ENCODE measurements around the gene ELFN2. TPM values are rescaled to one million over a fixed set of nuclear protein-coding genes. Genes with fewer than 3 reads are reported as not detected.

ELFN2 gene
- total RNA-seq, 1 donor from 2014 or later = 4.2 TPM

DNA sequence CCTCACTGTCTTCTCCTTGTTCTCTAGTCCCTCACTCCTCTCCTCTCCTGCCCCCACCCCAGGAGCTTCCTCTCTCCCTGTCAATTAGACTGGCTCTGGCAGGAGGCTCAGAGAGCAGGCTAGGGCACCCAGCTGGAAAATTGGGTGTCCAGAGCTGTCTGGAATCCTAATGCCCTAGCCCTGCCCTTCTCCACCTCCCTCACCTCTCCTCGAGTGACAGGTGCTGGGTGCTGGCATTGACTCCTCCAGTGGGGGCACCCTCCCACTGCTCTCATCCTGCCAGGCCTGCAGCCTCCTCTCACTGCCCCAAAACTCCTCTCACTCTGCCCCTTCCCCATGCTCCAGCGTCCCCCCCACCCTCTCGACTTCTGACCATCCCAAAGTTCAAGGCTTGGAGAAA lies 76.0 kb downstream of the ELFN2 start:
- H3K4me3 Mint-ChIP-seq = no peak overlapping the region
- no peaks in the 10 kb centered on the region for H3K9me3 Mint-ChIP-seq
- DNase-seq (ENCODE audit: low spot score in 2 of 2, unreplicated experiment in 2 of 2) = no peak

DNA sequence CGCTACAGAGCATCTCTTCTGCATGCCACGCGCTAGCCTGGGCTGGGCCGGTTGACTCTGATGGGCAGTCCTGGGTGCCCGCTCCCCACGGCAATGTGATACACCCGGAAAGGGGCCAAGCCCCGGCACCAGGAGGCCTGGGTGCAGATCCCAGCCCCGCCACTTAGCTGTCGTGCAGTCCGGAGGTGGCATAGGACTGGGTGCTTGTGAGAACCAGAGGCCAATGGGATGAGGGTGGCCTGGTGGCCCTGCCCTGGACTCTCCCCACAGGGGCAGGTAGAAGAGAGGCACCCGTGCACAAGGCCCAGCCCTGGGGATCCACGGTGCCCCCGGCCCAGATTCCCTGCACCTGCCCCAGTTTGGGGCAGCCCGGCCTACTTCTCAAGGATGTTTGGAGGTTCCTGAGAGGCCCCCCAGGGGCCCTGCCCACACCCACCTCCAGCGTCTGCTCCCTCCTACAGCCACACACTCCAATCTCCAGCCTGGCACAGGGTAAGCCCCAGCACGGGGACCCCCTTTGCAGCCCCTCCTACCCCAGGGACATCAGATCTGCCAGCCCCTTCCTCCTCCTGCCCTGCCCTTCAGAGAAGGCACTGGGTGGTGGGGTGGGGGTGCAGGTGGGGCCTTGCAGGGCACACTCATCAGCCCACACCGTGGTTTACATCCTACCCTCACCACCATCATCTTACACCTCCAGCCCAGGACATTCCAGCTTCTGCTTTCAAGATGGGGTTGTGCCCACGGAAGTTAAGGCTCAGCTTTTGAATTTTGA lies 78.0 kb downstream of the ELFN2 start:
- DNase-seq (ENCODE audit: low spot score in 2 of 2, unreplicated experiment in 2 of 2) = no peak
- TF ChIP-seq, protein P1, sequence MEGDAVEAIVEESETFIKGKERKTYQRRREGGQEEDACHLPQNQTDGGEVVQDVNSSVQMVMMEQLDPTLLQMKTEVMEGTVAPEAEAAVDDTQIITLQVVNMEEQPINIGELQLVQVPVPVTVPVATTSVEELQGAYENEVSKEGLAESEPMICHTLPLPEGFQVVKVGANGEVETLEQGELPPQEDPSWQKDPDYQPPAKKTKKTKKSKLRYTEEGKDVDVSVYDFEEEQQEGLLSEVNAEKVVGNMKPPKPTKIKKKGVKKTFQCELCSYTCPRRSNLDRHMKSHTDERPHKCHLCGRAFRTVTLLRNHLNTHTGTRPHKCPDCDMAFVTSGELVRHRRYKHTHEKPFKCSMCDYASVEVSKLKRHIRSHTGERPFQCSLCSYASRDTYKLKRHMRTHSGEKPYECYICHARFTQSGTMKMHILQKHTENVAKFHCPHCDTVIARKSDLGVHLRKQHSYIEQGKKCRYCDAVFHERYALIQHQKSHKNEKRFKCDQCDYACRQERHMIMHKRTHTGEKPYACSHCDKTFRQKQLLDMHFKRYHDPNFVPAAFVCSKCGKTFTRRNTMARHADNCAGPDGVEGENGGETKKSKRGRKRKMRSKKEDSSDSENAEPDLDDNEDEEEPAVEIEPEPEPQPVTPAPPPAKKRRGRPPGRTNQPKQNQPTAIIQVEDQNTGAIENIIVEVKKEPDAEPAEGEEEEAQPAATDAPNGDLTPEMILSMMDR (IDR thresholded peaks at IDR 0.05; ENCODE audit: unreplicated experiment) = no peak
- H3K36me3 Mint-ChIP-seq = no peaks in the 10 kb centered on the region
- peaks cover 4% of the 10 kb centered on the region for H3K4me1 Mint-ChIP-seq
- no peaks in the 10 kb centered on the region for H3K9me3 Mint-ChIP-seq
- H3K27ac Mint-ChIP-seq = no peak overlapping the region
- H3K27me3 Mint-ChIP-seq (ENCODE audit: low read depth) = peaks cover 29% of the 10 kb centered on the region
- H3K4me3 Mint-ChIP-seq = no peak overlapping the region

More for the DNA sequence above, 76.0 kb downstream of the ELFN2 start:
- TF ChIP-seq, protein P1 (IDR thresholded peaks at IDR 0.05; ENCODE audit: unreplicated experiment) = no peak
- peaks cover 32% of the 10 kb centered on the region for H3K27me3 Mint-ChIP-seq (ENCODE audit: low read depth)
- H3K4me1 Mint-ChIP-seq = no peaks in the 10 kb centered on the region
- H3K27ac Mint-ChIP-seq = no peak overlapping the region
- H3K36me3 Mint-ChIP-seq = no peaks in the 10 kb centered on the region

GRCh38 chr22:37346505-37346895 lies 80.8 kb downstream of the ELFN2 start:
- DNase-seq (ENCODE audit: low spot score in 2 of 2, unreplicated experiment in 2 of 2) = no peak
- Mint-ChIP-seq H3K4me1 (peaks cover 4% of the 10 kb centered on the region), H3K9me3 (no peaks in the 10 kb centered on the region), H3K27me3 (ENCODE audit: low read depth) (peaks cover 25% of the 10 kb centered on the region), H3K4me3 (no peak overlapping the region), H3K27ac (no peak overlapping the region), H3K36me3 (no peaks in the 10 kb centered on the region)
- TF ChIP-seq, protein P1 (IDR thresholded peaks at IDR 0.05; ENCODE audit: unreplicated experiment) = no peak

DNA sequence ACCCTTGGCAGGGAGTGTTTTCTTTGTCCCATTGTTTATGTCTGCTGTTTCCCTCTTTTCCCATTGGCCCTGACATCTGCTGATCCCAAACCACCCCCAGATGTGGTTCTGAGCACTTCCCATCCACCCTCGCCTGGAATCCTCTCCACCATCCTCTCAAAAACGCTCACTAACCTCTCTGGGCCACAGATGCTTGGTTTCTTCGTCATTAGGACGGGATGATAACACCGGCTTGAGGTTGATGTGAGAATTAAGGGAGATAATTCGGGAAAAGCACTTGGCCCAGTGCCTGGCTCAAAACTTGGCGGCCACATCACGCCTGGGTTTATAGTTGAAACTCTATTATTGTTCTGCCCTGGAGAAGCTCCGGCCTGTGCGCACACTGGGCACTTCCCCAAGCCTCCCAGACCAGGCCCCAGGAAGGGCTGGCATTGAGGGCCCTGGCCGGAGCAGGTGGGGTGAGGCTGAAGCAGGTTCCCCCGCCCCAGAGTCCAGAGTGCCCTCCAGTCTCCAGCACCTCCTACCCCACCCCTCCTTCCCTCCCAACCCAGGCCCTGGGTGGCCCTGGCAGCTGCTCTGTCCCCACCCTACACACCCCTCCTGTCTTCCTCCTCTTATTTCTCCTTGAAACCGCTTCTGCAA lies 81.3 kb downstream of the ELFN2 start:
- TF ChIP-seq, protein P1 (IDR thresholded peaks at IDR 0.05; ENCODE audit: unreplicated experiment) = no peak
- Mint-ChIP-seq H3K27me3 (ENCODE audit: low read depth) (peaks cover 30% of the 10 kb centered on the region), H3K9me3 (no peaks in the 10 kb centered on the region), H3K27ac (peak overlapping the region; percentile 6), H3K4me1 (peaks cover 4% of the 10 kb centered on the region), H3K36me3 (no peaks in the 10 kb centered on the region), H3K4me3 (no peak overlapping the region)
- no peak for DNase-seq (ENCODE audit: low spot score in 2 of 2, unreplicated experiment in 2 of 2)

GRCh38 chr22:37344735-37345449 lies 82.4 kb downstream of the ELFN2 start:
- Mint-ChIP-seq H3K36me3 (no peaks in the 10 kb centered on the region), H3K4me1 (peaks cover 4% of the 10 kb centered on the region), H3K27ac (no peak overlapping the region), H3K9me3 (no peaks in the 10 kb centered on the region), H3K27me3 (ENCODE audit: low read depth) (peaks cover 41% of the 10 kb centered on the region), H3K4me3 (no peak overlapping the region)
- DNase-seq (ENCODE audit: low spot score in 2 of 2, unreplicated experiment in 2 of 2) = no peak
- TF ChIP-seq, protein P1 (IDR thresholded peaks at IDR 0.05; ENCODE audit: unreplicated experiment) = no peak

Measured in mesothelial cell of epicardium (in vitro differentiated cells).